GM23338 (cell line): Measurements from ENCODE around the gene PPM1H. TPM values are rescaled to one million over a fixed set of nuclear protein-coding genes. Genes with fewer than 3 reads are reported as not detected.

Experiments
- ATAC-seq: fragments of 200-7000 bp; cut with Tn5 transposase; 3 replicates; pipeline ENCODE4 v1.9.1; 2020
- DNase-seq: peaks from one replicate; pipeline ENCODE4 v3.0.0-alpha.2; 2015; ENCODE audit warnings: low spot score
- H2AFZ ChIP-seq: fragments of 200-600 bp; sonication (generic); 2 replicates; pipeline ENCODE4 v1.8.0; 2016; ENCODE audit warnings: antibody characterized with exemption, mild to moderate bottlenecking, moderate library complexity
- H3F3A ChIP-seq: fragments of 200-600 bp; sonication (generic); replicated peaks from 2 replicates; pipeline ENCODE4 v1.8.0; 2017; ENCODE audit warnings: antibody characterized with exemption, mixed run types, low read depth
- H3K27ac ChIP-seq: fragments of 200-600 bp; sonication (generic); 2 replicates; pipeline ENCODE4 v1.6.1; 2016; ENCODE audit warnings: low read depth
- H3K27me3 ChIP-seq: fragments of 200-600 bp; sonication (generic); 2 replicates; pipeline ENCODE4 v1.8.0; 2016; ENCODE audit warnings: mild to moderate bottlenecking, mixed run types, moderate library complexity; ENCODE audit not compliant: insufficient read depth
- H3K36me3 ChIP-seq: fragments of 200-600 bp; sonication (generic); 2 replicates; pipeline ENCODE4 v1.8.0; 2016; ENCODE audit warnings: mild to moderate bottlenecking; ENCODE audit not compliant: insufficient read depth
- H3K4me1 ChIP-seq: fragments of 200-600 bp; sonication (generic); 2 replicates; pipeline ENCODE4 v1.8.0; 2016; ENCODE audit warnings: mild to moderate bottlenecking, moderate library complexity; ENCODE audit not compliant: insufficient read depth
- H3K4me2 ChIP-seq: fragments of 200-600 bp; sonication (generic); 2 replicates; pipeline ENCODE4 v1.7.1; 2017; ENCODE audit warnings: mixed run types
- H3K4me3 ChIP-seq: fragments of 200-600 bp; sonication (generic); 2 replicates; pipeline ENCODE4 v1.6.1; 2016; ENCODE audit warnings: mixed run types
- H3K79me2 ChIP-seq: fragments of 200-600 bp; sonication (generic); replicated peaks from 2 replicates; pipeline ENCODE4 v1.8.0; 2017; ENCODE audit warnings: mild to moderate bottlenecking; ENCODE audit not compliant: insufficient read depth
- H3K9me2 ChIP-seq: fragments of 200-600 bp; sonication (generic); 2 replicates; pipeline ENCODE4 v1.8.0; 2017; ENCODE audit not compliant: insufficient read depth
- H4K20me1 ChIP-seq: fragments of 200-600 bp; sonication (generic); replicated peaks from 2 replicates; pipeline ENCODE4 v1.8.0; 2017; ENCODE audit warnings: mild to moderate bottlenecking; ENCODE audit not compliant: insufficient read depth
- H3K27ac Mint-ChIP-seq: 2 replicates; pipeline ENCODE4 v1.8.0; 2020; ENCODE audit warnings: inconsistent platforms, mild to moderate bottlenecking, moderate library complexity, mixed read lengths
- H3K27me3 Mint-ChIP-seq: 3 replicates; pipeline ENCODE4 v1.8.0; 2022; ENCODE audit warnings: low read depth, mild to moderate bottlenecking, moderate library complexity, mixed read lengths, inconsistent platforms; ENCODE audit not compliant: insufficient read depth, poor library complexity
- H3K36me3 Mint-ChIP-seq: 3 replicates; pipeline ENCODE4 v1.8.0; 2021; ENCODE audit warnings: low read depth, mild to moderate bottlenecking, inconsistent platforms, moderate library complexity, mixed read lengths
- H3K4me1 Mint-ChIP-seq: 3 replicates; pipeline ENCODE4 v1.8.0; 2020; ENCODE audit warnings: mild to moderate bottlenecking, inconsistent platforms, mixed read lengths
- H3K4me3 Mint-ChIP-seq: 3 replicates; pipeline ENCODE4 v1.8.0; 2021; ENCODE audit warnings: moderate library complexity, mild to moderate bottlenecking, inconsistent platforms, mixed read lengths
- H3K9me3 Mint-ChIP-seq: 3 replicates; pipeline ENCODE4 v1.8.0; 2020; ENCODE audit warnings: moderate library complexity, mild to moderate bottlenecking, inconsistent platforms, mixed read lengths
- CREB1 ChIP-seq: fragments of 250-450 bp; sonication (Bioruptor Pico); IDR thresholded peaks from 2 replicates; pipeline ENCODE4 v1.5.0; 2020; ENCODE audit warnings: low read depth, mild to moderate bottlenecking, moderate library complexity
- ZNF114 ChIP-seq: fragments of 250-450 bp; sonication (Bioruptor Pico); IDR thresholded peaks from 2 replicates; pipeline ENCODE4 v1.5.0; 2020; ENCODE audit warnings: mild to moderate bottlenecking, moderate library complexity
- ZNF331 ChIP-seq: fragments of 250-450 bp; sonication (Bioruptor Pico); IDR thresholded peaks from 2 replicates; pipeline ENCODE4 v1.5.0; 2020; ENCODE audit warnings: low read depth, mild to moderate bottlenecking, moderate library complexity
- polyA plus RNA-seq: library from polyadenylated mRNA; unstranded; fragments of >200 nt; fragmentation: Nextera tagmentation; extraction: Ambion mirVana; gene quantifications from 2 replicates; pipeline ENCODE4 v1.2.1, GENCODE V29; 2016
- total RNA-seq: library from RNA; depleted of rRNA; stranded (reverse); fragments of >200 nt; shearing (Covaris generic); gene quantifications from 2 replicates; pipeline ENCODE4 v1.2.3, GENCODE V29; 2014
- TF ChIP-seq, protein P1 (sequence below): fragments of 250-450 bp; sonication (Bioruptor Pico); IDR thresholded peaks from 2 replicates; pipeline ENCODE4 v1.5.0; 2020; ENCODE audit warnings: mild to moderate bottlenecking, moderate library complexity
- TF ChIP-seq, protein P2 (sequence below), 2 experiments: fragments of 200-600 bp in 1 of 2; sonication (generic) in 1 of 2; conservative IDR thresholded peaks; 2 replicates each; pipeline versions ENCODE4 v1.5.1 to v1.6.1; 2016 to 2017; ENCODE audit warnings: antibody characterized with exemption in 2 of 2, low read depth in 2 of 2, mild to moderate bottlenecking in 2 of 2, moderate library complexity in 1 of 2

Gene PPM1H
- total and polyA plus RNA-seq, 2 experiments from 2014 or later, result 11.4 to 41.2 TPM

DNA sequence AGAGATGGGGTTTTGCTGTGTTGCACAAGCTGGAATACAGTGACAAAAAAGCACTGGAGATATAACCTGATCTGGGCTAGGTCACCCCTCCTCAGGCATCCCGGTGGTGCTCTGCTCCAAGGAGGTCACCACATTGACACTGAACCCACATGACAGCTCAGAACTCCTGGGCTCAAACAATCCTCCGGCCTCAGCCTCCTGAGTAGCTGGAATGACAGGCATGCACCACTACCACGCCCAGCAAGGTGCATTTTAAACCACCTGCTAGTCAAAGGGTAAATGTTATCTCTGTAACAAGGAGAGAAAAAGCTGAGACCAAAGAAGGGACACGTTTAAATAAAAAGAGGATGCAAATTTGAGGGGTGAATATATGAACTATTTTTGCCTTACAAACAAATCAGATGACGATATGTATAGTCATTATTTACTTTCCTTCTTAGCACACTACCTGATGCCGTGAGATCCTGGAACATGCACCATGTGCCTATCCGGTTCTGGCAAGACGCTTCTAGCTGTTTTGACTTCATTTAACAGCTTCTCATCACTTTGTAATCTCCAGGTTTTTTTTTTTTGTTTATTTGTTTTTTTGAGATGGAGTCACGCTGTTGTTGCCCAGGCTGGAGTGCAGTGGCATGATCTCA lies 135.1 kb downstream of the PPM1H start (continued):
- TF ChIP-seq, protein P1, sequence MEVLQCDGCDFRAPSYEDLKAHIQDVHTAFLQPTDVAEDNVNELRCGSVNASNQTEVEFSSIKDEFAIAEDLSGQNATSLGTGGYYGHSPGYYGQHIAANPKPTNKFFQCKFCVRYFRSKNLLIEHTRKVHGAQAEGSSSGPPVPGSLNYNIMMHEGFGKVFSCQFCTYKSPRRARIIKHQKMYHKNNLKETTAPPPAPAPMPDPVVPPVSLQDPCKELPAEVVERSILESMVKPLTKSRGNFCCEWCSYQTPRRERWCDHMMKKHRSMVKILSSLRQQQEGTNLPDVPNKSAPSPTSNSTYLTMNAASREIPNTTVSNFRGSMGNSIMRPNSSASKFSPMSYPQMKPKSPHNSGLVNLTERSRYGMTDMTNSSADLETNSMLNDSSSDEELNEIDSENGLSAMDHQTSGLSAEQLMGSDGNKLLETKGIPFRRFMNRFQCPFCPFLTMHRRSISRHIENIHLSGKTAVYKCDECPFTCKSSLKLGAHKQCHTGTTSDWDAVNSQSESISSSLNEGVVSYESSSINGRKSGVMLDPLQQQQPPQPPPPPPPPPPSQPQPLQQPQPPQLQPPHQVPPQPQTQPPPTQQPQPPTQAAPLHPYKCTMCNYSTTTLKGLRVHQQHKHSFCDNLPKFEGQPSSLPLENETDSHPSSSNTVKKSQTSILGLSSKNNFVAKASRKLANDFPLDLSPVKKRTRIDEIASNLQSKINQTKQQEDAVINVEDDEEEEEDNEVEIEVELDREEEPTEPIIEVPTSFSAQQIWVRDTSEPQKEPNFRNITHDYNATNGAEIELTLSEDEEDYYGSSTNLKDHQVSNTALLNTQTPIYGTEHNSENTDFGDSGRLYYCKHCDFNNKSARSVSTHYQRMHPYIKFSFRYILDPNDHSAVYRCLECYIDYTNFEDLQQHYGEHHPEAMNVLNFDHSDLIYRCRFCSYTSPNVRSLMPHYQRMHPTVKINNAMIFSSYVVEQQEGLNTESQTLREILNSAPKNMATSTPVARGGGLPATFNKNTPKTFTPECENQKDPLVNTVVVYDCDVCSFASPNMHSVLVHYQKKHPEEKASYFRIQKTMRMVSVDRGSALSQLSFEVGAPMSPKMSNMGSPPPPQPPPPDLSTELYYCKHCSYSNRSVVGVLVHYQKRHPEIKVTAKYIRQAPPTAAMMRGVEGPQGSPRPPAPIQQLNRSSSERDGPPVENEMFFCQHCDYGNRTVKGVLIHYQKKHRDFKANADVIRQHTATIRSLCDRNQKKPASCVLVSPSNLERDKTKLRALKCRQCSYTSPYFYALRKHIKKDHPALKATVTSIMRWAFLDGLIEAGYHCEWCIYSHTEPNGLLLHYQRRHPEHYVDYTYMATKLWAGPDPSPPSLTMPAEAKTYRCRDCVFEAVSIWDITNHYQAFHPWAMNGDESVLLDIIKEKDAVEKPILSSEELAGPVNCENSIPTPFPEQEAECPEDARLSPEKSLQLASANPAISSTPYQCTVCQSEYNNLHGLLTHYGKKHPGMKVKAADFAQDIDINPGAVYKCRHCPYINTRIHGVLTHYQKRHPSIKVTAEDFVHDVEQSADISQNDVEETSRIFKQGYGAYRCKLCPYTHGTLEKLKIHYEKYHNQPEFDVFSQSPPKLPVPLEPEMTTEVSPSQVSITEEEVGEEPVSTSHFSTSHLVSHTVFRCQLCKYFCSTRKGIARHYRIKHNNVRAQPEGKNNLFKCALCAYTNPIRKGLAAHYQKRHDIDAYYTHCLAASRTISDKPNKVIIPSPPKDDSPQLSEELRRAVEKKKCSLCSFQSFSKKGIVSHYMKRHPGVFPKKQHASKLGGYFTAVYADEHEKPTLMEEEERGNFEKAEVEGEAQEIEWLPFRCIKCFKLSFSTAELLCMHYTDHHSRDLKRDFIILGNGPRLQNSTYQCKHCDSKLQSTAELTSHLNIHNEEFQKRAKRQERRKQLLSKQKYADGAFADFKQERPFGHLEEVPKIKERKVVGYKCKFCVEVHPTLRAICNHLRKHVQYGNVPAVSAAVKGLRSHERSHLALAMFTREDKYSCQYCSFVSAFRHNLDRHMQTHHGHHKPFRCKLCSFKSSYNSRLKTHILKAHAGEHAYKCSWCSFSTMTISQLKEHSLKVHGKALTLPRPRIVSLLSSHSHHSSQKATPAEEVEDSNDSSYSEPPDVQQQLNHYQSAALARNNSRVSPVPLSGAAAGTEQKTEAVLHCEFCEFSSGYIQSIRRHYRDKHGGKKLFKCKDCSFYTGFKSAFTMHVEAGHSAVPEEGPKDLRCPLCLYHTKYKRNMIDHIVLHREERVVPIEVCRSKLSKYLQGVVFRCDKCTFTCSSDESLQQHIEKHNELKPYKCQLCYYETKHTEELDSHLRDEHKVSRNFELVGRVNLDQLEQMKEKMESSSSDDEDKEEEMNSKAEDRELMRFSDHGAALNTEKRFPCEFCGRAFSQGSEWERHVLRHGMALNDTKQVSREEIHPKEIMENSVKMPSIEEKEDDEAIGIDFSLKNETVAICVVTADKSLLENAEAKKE (CRISPR knock-in tag), result no peak
- TF ChIP-seq ZNF331 (CRISPR knock-in tag), result no peak
- TF ChIP-seq CREB1 (CRISPR knock-in tag), result no peak

DNA sequence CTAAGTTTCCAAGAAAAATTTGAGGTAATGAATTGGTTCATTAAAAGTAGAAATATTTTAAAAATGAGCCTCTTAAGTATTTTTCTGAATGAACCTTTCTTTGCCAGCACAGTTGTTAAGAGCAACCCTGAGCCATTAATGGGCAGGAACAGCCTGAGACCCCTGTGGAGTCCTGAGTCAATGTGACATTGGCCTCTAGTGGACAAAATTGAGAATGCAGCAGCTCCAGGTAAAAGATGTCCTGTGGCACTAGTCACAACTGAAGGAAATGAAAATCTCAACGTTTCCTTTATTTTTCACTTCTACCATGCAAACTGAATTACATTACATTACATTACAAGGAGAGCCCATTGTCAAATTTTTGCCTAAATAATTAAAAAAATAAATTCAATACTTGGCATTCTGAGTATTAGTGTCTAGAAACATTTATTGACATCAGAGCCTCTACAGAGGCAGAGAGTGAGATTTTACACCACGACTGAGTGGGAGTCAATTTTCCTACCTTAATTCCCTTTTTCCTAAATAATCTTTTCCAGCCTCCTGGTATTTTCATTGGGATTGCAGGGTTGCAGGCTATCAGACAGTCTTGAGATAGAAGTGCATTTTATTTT lies 135.7 kb downstream of the PPM1H start:
- H3K27ac ChIP-seq, result no peak overlapping the region
- Mint-ChIP-seq H3K9me3 (no peaks in the 10 kb centered on the region), H3K27ac (no peak overlapping the region), H3K4me3 (no peak overlapping the region), H3K4me1 (peaks cover 27% of the 10 kb centered on the region), H3K27me3 (peaks cover 5% of the 10 kb centered on the region), H3K36me3 (no peaks in the 10 kb centered on the region)
- no peak overlapping the region for H3K4me3 ChIP-seq
- H4K20me1 ChIP-seq, result no peaks in the 10 kb centered on the region
- TF ChIP-seq, protein P2, sequence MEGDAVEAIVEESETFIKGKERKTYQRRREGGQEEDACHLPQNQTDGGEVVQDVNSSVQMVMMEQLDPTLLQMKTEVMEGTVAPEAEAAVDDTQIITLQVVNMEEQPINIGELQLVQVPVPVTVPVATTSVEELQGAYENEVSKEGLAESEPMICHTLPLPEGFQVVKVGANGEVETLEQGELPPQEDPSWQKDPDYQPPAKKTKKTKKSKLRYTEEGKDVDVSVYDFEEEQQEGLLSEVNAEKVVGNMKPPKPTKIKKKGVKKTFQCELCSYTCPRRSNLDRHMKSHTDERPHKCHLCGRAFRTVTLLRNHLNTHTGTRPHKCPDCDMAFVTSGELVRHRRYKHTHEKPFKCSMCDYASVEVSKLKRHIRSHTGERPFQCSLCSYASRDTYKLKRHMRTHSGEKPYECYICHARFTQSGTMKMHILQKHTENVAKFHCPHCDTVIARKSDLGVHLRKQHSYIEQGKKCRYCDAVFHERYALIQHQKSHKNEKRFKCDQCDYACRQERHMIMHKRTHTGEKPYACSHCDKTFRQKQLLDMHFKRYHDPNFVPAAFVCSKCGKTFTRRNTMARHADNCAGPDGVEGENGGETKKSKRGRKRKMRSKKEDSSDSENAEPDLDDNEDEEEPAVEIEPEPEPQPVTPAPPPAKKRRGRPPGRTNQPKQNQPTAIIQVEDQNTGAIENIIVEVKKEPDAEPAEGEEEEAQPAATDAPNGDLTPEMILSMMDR (conservative IDR thresholded peaks at IDR 0.05; ENCODE audit: low read depth in 2 of 2), result peak; percentile 95 to 96
- no peak for TF ChIP-seq ZNF114 (CRISPR knock-in tag)
- H3F3A ChIP-seq, result no peaks in the 10 kb centered on the region
- H3K27me3 ChIP-seq, result no peaks in the 10 kb centered on the region
- DNase-seq (peak; percentile 97), ATAC-seq (peak; percentile 90)
- H3K36me3 ChIP-seq, result no peaks in the 10 kb centered on the region
- peaks cover 12% of the 10 kb centered on the region for H3K4me1 ChIP-seq
- no peak overlapping the region for H2AFZ ChIP-seq
- no peaks in the 10 kb centered on the region for H3K79me2 ChIP-seq
- no peak overlapping the region for H3K4me2 ChIP-seq
- no peaks in the 10 kb centered on the region for H3K9me2 ChIP-seq
